Measurements from ENCODE around the gene RAB37.
A peak's percentile ranks its signal among the peaks of the same experiment; 100 is the strongest.

RAB37 gene

GRCh38 chr17:74773871-74774286 is 36.8 kb downstream of the RAB37 start (continued):
- TF ChIP-seq, protein P1, sequence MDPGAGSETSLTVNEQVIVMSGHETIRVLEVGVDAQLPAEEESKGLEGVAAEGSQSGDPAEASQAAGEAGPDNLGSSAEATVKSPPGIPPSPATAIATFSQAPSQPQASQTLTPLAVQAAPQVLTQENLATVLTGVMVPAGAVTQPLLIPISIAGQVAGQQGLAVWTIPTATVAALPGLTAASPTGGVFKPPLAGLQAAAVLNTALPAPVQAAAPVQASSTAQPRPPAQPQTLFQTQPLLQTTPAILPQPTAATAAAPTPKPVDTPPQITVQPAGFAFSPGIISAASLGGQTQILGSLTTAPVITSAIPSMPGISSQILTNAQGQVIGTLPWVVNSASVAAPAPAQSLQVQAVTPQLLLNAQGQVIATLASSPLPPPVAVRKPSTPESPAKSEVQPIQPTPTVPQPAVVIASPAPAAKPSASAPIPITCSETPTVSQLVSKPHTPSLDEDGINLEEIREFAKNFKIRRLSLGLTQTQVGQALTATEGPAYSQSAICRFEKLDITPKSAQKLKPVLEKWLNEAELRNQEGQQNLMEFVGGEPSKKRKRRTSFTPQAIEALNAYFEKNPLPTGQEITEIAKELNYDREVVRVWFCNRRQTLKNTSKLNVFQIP (CRISPR knock-in tag; IDR thresholded peaks at IDR 0.05; ENCODE audit: borderline replicate concordance, low read depth) = no peak
- TF ChIP-seq TCF4 (CRISPR knock-in tag; IDR thresholded peaks at IDR 0.05; ENCODE audit: borderline replicate concordance) (no peak), ISL1 (CRISPR knock-in tag; IDR thresholded peaks at IDR 0.05) (no peak), ZFP30 (CRISPR knock-in tag; IDR thresholded peaks at IDR 0.05) (no peak)

DNA sequence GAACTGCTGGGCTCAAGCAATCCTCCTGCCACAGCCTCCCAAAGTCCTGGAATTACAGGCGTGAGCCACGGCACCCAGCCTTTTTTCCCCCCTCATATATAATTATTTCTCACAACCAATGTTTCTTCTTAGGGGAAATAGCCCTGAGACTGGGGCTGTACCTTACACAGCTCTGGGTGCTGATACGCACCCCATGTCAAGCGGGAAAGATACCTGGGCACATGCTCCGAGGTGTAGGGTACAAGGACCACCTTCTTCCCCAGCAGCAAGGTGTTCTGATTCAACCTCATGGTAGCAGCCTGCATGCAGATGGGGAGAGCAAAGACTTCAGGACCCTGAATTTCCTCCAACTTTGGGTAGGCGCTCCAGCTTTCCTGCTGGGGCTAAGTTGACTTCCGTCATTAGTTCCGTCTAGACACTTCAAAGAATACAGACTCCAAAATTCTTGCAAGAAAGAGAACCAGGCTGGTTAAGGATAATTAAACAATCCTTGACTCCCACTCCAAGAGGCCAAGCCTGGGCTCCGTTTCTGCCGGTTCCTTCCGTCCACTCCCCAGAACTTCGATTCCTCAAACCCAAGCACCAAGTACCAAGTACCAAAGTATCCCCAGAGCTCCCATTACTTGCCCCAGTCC is 38.5 kb downstream of the RAB37 start:
- no peak for ATAC-seq
- TF ChIP-seq ARNTL (CRISPR knock-in tag; IDR thresholded peaks at IDR 0.05; ENCODE audit: borderline replicate concordance, low read depth) (no peak), ZNF70 (CRISPR knock-in tag; IDR thresholded peaks at IDR 0.05) (no peak), TOX (CRISPR knock-in tag; IDR thresholded peaks at IDR 0.05; ENCODE audit: borderline replicate concordance) (no peak), RARB (CRISPR knock-in tag; IDR thresholded peaks at IDR 0.05) (no peak), OSR1 (CRISPR knock-in tag; IDR thresholded peaks at IDR 0.05) (no peak), GLIS3 (CRISPR knock-in tag; IDR thresholded peaks at IDR 0.05) (no peak), PPARA (CRISPR knock-in tag; IDR thresholded peaks at IDR 0.05; ENCODE audit: borderline replicate concordance) (no peak), ISL1 (CRISPR knock-in tag; IDR thresholded peaks at IDR 0.05) (no peak), ZNF8 (CRISPR knock-in tag; IDR thresholded peaks at IDR 0.05) (no peak), TCF4 (CRISPR knock-in tag; IDR thresholded peaks at IDR 0.05; ENCODE audit: borderline replicate concordance) (no peak), ZNF565 (CRISPR knock-in tag; conservative IDR thresholded peaks at IDR 0.05; ENCODE audit: low read depth) (no peak), CSRNP3 (CRISPR knock-in tag; IDR thresholded peaks at IDR 0.05) (no peak), ZFP30 (CRISPR knock-in tag; IDR thresholded peaks at IDR 0.05) (no peak), ZC3H10 (CRISPR knock-in tag; IDR thresholded peaks at IDR 0.05) (no peak), ZFP3 (CRISPR knock-in tag; IDR thresholded peaks at IDR 0.05) (no peak)
- TF ChIP-seq, protein P1 (CRISPR knock-in tag; IDR thresholded peaks at IDR 0.05; ENCODE audit: borderline replicate concordance, low read depth) = no peak

DNA sequence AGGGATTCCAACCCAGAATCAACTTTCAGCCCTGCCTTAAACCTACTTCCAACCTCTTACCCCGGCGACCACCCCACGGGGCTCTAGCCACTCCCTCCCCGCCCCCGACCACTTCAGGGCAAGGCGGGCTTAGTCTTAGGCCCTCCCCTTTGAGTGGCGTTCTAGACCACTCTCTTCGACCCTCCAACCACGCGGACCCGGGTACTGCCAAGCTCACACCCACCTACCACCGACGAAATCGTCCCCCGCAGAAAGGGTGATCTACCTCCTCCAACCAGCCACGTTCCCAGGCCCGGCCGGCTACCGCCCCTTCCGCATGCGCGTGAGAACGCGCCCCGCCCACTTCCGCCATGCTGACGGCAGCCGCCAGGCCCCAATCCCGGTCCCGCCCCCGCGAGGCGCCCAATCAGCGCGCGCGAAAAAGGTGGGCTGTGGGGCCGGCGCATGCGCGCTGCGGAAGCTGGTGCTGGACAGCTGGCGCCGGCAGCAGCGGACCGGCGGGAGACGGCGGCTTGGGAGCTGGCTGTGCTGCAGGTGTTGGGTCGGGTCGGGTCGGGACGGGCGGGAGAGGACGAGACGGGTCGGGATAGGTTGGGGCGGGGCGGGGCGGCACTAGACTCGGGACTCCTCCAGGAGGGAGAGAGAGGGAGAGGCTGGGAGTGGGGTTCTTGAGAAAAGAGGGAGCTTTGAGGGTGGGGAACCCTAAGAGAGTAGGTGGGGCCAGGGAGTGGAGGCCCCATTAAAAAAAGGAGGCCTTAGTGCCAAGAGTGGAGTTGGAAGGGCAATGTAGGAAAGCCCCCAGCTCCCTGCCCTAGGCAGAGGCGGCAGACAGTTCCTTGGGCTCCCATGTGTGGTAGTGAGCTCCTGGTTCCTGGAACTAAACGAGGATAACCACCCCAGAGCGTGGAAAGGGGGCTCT is 39.2 kb downstream of the RAB37 start, which contains the start of gene NAT9:
NAT9 (minus strand) TSS at position 302 of the 919 bp plus-strand sequence. CDS start 647 bp downstream, outside the sequence.
- peak; percentile 92 for ATAC-seq
- TF ChIP-seq ZFP3 (CRISPR knock-in tag; IDR thresholded peaks at IDR 0.05) (no peak), ESRRG (CRISPR knock-in tag; IDR thresholded peaks at IDR 0.05) (no peak), CSDC2 (CRISPR knock-in tag; IDR thresholded peaks at IDR 0.05) (no peak), PATZ1 (CRISPR knock-in tag; IDR thresholded peaks at IDR 0.05; ENCODE audit: borderline replicate concordance) (no peak), OSR1 (CRISPR knock-in tag; IDR thresholded peaks at IDR 0.05) (no peak)
- TF ChIP-seq, protein P1 (CRISPR knock-in tag; IDR thresholded peaks at IDR 0.05; ENCODE audit: borderline replicate concordance, low read depth) = no peak
- TF ChIP-seq, protein P2, sequence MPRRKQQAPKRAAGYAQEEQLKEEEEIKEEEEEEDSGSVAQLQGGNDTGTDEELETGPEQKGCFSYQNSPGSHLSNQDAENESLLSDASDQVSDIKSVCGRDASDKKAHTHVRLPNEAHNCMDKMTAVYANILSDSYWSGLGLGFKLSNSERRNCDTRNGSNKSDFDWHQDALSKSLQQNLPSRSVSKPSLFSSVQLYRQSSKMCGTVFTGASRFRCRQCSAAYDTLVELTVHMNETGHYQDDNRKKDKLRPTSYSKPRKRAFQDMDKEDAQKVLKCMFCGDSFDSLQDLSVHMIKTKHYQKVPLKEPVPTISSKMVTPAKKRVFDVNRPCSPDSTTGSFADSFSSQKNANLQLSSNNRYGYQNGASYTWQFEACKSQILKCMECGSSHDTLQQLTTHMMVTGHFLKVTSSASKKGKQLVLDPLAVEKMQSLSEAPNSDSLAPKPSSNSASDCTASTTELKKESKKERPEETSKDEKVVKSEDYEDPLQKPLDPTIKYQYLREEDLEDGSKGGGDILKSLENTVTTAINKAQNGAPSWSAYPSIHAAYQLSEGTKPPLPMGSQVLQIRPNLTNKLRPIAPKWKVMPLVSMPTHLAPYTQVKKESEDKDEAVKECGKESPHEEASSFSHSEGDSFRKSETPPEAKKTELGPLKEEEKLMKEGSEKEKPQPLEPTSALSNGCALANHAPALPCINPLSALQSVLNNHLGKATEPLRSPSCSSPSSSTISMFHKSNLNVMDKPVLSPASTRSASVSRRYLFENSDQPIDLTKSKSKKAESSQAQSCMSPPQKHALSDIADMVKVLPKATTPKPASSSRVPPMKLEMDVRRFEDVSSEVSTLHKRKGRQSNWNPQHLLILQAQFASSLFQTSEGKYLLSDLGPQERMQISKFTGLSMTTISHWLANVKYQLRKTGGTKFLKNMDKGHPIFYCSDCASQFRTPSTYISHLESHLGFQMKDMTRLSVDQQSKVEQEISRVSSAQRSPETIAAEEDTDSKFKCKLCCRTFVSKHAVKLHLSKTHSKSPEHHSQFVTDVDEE (CRISPR knock-in tag; IDR thresholded peaks at IDR 0.05) = no peak
